SKM-1 (cell line): ENCODE measurements around the gene NOA1.
A peak's percentile ranks its signal among the peaks of the same experiment; 100 is the strongest.

Source experiments
- DNase-seq: peaks from one replicate; lab custom pipeline; 2025; ENCODE audit not compliant: unreplicated experiment; lab: John Stamatoyannopoulos, UW

Gene NOA1

DNA sequence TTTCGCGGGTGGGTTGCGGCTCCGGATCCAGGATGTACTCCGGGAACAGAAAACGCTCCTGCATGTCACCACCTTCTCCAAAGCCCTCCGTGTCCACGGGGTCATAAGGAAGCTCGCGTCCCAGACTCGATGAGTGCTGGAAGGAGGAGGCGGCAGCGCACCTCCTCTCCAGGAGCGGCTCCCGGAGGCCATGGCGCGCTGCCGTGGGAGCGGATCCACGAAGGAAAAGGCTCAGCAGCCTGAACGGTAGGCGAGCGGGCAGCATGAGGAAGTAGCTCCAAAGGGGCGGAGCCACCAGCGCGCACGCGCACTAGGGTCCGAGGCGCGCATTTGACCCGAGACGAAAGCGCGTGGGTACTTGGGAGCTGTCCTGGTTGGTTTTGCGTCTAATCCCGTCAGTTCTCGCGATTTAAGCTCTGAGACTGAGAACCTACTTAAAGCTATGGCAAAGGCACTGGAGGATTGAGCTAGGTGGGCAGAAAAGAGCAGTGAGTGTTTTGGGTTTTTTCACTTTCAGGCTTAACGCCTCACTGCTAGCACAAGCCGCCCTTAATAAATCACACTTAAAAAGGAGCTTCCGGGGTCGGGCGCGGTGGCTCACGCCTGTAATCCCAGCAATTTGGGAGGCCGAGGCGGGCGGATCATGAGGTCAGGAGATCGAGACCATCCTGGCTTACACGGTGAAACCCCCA is at the start of gene NOA1:
NOA1 (minus strand) TSS at position 286 of the 692 bp plus-strand sequence; CDS start at position 265, 21 bp downstream.
- peak; percentile 91 for DNase-seq

DNA sequence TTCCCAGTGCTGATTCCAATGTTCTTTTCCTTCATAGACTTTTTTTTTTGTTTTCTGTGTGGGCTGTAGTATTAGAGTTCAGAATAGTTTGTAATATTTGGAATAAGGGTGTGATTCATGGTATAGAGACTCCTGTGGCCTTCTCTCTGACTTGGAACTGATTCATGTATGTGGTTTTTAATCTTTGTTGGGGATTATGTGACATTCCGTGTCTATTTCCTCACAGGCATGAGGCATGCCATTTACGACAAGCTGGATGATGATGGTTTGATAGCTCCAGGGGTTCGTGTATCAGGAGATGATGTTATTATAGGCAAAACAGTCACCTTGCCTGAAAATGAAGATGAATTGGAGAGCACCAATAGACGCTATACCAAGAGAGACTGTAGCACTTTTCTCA is 45.7 kb upstream of the NOA1 start:
- DNase-seq = no peak

DNA sequence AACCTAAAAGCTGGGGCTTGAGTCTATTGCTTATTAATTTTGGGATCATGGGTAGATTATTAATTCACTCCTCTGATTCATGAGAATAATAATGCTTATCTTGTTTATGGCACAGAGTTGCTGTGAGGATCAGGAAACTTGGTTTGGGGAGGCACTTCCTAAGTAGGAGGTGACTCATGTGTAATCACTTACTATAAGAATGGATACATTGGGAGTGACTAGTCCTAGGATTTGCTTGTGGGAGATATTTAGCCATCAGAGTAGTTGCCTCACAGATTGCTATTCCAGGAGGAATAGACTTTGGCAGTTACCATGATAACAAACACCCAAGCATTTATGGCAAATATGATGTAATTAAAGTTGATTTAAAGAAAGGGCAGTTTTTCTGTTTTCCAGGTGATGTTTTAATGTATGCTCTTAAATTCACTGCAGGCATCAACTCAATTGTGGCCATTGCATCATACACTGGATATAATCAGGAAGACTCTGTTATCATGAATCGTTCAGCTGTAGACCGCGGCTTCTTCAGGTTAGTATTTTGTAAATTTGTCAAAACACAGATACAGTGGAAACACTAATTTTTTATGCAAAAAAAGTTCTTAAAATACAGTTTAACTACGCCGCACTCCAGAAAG is 43.2 kb upstream of the NOA1 start:
- no peak for DNase-seq

DNA sequence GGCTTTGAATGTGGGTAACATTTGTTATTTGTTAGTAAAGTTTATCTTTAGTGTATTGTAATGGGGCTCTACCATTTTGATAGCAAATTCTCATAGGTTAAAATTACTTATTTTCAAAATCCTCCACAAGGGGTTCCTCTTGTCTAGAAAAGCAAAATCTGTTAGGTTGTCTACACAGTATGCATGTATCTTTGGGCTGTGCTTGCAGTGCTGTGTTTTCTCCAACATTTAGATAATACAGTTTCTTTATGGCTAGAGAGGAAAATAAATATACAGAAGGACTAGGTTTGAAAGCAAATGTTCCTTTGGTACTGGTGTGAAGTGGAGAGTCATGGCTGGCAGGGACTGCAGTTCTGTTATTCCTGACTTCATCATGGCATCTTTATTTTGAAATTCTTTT is 41.6 kb upstream of the NOA1 start:
- DNase-seq = no peak

DNA sequence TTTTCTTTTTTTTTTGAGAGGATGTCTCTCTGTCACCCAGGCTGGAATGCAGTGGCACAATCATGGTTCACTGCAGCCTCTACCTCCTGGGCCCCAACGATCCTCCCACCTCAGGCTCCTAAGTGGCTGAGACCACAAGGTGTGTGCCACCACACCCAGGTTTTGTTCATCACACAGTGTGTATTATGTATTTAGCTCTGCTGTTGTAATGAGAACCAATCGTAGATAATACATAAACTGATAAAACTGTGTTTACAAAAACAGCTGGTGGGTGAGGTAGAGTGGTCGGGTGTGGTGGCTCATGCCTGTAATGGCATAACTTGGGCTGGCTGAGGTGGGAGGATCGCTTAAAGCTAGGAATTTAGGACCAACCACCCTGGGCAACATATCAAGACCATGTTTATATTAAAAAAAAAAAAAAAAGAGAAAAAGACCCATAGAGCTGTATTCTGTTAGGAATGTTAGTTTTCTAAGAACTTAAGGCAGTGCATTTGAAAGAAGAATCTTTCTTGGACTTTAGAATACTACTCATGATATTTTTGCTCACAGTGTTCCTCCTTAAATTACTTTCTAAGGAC is 36.2 kb upstream of the NOA1 start:
- no peak for DNase-seq

DNA sequence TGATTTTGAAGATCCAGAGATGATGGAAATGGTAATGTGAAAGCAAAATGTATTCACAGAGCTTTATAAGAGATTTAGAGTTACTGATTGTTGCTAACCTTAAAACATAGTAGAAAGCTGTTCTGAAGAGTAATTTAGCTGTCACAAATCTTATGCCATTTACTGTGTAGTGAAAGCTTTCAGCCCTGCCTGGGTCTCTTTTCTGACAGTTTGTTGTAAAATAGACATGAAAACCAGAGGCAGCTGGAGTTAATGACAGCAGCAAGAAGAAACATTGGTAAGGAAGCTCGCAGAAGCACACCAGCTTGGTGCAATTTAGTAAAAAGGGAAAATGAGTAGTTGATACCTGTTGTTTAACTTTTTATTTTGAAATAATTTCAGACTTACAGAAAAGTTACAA is 22.3 kb upstream of the NOA1 start:
- DNase-seq = no peak

DNA sequence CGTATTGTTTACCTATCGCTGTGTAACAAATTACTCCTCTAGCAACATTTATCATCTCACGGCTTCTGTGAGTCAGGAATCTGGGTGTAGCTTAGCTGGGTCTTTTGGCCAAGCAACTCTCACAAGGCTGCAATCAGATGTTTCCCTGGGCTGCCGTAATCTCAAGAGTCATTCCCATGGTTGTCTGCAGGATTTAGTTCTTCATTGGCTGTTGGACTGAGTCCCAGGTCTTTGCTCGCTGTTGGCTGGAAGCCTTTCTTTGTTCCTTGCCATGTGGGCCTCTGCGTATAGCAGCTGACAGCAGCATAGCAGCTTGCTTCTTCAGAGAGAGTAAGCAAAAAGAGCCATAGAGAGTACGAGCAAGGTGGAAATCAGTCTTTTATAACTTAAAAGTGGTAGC is 18.1 kb upstream of the NOA1 start:
- no peak for DNase-seq

DNA sequence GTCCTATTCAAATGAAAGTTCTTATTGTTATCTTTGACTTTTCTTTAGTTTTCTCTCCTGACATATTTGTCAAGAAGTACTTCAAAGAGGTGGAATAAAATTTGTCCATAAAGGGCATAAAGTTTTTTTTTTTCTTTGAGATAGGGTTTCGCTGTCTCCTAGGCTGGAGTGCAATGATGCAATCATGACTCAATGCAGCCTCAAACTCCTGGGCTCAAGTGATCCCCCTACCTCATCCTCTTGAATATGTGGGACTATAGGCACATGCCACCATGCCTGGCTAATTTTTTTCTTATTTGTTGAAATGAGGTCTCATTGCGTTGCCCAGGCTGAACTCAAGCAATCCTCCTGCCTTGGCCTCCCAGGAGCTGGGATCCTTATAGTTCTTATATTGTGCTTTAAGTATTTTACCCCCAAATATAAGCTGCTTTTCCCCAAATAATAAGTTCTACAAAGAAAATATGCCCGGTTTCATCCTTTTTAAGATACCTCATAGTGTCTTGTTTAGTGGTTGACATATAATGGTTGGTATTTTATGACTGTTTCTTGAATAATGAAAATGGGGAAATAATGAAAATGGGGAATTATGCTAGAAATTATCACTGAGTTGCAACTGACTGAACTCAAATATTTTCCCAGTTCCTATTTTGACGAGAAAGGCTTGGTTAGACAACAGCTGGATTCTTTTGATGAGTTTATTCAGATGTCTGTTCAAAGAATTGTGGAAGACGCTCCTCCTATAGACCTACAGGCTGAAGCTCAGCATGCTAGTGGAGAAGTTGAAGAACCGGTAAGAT is 12.9 kb upstream of the NOA1 start:
- DNase-seq = no peak

DNA sequence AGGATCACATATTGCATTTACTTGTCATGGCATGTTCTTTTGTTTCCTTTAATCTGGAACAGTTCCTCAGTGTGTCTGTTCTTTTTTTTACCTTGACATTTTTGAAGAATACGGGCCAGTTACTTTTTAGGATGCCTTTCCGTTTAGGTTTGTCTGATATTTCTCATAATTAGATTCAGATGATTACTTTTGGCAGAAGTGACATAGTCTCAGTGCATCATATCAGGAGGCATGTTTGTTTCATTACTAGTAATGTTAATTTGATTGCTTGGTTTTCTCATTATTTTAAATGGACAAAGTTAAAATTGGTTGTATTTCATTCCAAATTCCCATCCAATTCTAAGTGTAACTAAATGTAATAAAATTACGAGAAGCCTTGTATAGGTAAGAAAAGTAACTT is 9.5 kb upstream of the NOA1 start:
- no peak for DNase-seq

DNA sequence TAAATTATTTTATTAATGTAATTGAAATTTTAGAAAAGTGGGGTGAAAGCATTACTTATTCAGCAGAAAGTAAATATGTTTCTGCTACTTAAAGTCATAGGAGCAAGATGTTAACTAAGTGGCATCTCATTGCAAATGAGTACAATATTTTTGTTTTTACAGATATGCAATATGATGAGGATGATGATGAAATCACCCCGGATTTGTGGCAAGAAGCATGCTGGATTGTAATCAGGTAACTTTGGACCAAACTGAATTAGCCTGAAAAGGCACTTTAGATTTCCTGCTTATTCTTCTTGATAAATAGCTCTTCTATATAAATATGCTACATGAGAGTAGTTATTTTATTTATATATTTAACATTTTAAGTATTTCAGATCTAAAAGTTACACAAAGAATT is 8.8 kb upstream of the NOA1 start:
- DNase-seq = no peak

DNA sequence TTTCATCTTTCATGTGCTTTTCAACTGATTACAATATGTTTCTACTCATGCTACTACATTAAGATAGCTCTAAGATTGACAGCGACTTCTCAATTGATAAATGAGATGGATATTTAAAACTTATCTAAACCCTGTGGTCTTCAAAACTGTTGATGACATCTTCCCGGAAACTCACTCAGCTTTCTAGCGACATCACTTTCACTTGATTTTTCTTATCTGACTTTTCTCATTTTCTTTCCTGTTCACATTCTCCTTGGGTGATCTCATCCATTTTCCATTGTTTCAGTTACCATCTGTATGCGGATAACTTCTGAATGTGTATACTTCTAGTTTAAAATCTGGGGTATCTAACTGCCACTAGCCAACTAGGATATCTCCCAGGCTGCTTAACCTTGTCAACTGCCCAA is 4.4 kb upstream of the NOA1 start:
- no peak for DNase-seq

DNA sequence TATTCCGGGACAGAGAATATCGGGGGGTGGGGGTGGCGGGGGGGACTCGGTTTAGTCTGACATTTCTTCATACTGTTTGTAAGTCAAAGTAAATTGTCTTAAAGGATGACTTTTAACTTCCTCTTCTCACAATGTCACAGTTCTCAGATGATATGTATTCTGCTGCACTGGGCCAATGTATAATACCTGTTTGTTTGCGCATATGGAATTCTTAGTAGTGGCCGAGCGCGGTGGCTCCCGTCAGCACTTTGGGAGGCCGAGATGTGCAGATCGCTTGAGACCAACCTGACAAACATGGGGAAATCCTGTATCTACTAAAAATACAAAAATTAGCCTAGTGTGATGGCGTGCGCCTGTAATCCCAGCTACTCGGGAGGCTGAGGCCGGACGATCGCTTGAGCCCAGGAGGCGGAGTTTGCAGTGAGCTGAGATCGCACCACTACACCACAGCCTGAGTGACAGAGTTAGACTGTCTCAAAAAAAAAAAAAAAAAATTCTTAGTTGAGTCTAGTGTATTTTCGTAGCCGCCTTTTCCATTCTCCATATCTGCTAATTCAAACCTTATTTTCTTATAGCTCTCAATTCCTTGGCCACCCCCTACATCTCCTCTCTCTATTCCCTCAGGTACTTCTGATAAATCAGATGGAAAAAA is 2.1 kb upstream of the NOA1 start:
- no peak for DNase-seq

DNA sequence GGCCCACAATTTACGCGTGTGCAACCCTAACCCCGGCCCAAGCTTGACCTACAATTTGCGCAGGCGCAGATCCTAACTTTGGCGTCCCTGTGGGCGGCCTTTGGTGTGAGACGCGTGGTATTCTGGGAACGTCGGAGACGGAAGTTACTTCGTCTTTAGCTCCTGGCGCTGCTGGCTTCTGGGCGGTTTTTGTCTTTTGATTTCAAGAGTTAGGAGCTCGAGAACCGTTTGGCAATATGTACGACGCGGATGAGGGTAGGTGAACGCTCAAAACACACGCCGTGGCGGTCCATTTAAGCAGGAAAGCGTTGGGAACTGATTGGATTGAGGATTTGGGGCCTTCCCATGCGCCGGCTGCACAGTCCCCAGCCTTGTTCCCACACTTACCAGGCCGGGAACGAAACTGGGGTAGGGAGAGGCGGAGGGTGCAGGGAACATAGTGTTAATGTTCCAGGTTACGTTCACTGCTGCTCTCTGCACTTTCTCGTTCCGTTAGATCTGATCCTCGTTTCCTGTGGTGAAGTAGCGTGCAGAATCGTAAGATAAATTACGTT is 1.4 kb upstream of the NOA1 start, which contains the start of gene POLR2B:
POLR2B (plus strand) TSS at position 147 of the 554 bp plus-strand sequence; CDS start at position 237, 90 bp downstream.
- peak; percentile 92 for DNase-seq

DNA sequence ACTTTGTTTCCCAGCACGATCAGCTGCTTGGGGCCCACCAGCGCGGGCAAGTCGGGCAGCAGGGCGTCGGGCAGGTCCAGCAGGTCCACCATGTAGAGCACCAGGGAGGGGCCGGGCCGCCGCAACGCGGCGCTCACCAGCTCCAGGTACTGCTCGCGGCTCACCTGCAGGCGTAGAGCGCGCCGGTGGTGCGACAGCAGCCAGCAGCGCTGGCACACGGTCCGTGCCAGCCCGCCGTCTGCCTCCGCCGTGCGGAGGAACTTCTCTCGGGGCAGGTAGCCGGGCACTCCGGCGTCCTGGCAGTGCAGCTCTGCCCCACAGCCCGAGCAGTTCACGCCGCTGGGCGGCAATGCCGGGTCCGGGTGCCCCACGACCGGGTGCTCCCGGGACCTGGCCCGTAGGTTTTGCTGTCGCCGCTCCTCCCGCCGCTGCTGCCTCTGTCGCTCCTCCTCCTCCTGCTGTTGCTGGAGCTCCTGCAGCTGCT is 527 bp downstream of the NOA1 start:
- DNase-seq = no peak

DNA sequence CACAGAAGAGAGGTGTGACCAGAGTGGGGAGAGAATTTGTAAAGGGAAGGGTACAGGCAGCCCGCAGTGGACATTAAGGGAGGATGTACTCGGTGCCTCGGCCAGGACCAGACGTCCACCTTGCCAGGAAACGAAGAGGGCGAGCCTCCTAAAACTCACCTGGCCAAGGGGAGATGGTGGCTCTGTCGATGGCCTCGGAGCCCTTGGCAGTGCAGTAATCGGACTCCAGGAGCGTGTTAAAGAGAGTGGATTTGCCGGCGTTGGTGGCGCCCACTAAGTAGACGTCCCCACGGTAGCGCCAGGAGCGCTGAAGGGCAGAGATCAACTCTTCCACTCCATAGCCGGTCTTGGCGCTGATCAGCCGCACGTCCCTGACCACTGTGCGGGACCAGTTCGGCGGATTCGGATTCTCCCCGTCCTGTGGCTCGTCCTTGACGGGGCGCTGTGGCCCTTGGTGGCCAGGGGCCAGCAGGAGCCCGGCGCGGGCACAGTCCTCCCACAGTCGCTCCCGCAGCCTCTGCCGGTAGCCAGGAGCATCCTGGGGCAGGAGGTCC is 1.0 kb downstream of the NOA1 start:
- DNase-seq = no peak

DNA sequence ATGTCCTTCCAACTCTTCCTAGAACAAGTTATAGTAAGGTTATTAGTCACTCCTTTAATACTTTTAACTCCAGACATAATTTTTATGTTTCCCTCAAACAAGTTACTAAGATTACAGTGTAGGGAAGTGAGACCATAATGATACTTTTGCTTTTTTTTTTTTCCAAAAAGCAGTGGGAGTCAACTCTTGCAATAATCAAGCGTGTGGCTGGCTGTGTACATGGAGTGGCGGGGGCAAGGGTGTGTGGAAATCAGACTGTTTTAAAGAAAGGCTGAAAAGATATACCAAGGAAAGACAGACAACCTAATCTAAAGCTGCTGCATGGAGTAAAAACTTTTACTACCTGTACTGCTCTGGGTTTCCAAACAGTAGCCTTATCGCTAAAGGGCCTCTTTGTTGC is 4.1 kb downstream of the NOA1 start:
- no peak for DNase-seq

DNA sequence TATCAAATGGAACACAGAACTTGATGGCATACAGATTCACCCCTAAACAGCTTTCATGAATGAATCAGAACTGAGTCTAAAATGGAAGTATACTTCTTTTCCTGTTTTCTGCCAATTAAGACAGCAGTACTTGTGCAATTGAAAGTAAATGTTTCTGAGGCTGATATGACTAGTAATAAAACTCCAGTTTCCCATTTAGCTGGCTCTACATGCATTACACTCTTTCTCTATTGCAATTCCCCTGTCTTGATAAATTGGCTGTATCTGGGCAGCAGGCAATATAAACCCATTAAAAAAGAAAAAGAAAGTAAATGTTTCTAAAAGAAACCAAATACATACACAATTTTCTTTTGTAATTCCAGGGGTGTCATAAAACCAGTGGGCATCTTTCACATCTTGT is 4.6 kb downstream of the NOA1 start:
- DNase-seq = no peak

DNA sequence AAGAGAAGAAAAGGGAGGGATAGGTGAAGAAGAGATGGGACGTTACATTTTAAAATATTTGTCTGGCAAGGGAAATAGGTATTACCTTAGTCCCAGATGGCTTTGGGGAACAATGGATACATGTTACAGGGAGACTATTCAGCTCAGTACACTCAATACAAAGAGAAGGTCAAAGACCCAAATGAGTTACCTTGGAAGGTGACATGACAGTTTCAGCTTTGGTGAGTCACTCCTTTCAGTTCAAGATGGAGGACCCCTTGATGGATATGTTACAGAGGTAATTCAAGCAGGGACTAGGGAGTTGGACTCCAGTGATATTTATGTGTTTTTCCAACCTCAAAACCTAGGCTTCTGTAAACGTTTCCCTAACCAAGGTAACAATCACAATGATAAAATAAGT is 5.0 kb downstream of the NOA1 start:
- DNase-seq = no peak

DNA sequence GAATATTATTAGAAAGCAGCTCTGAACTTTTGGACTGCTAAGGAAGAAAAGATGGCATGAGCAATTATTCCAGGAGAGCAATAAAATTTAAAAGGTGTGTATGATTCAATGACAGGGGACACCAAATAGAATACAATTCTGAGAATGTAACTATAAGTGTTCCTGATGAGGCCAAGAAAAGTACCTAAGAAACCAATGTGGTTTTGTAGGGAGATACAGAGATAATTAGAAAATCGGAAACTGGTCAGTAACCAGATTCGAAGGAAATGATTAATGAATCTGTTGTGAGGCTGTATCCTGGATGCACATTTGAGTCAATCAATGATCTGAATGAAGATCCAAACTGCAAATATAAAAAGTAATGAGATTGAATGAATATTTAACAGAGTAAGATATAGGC is 6.0 kb downstream of the NOA1 start:
- no peak for DNase-seq

DNA sequence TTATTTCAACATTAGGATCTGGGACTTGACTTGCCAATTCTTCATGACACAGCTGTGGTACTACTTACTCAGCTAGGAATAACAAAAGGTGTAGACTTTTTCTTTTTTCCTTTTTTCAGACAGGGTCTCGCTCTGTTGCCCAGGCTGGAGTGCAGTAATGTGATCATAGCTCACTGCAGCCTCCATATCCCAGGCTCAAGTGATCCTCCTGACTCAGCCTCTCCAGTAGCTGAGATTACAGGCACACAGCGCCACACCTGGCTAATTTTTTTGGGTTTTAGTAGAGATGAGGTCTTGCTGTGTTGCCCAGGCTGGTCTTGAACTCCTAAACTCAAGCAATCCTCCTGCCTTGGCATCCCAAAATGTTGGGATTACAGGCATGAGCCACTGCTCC is 16.3 kb downstream of the NOA1 start:
- no peak for DNase-seq
